ENCODE measurements around the gene SELENOW. TPM values are rescaled to one million over a fixed set of nuclear protein-coding genes. Genes with fewer than 3 reads are reported as not detected.
"Not testable (repeated sequence)": the region's sequence is repeated elsewhere in the genome, so short reads cannot be mapped to it uniquely, and the experiment has no call there.

The SELENOW gene
- total and polyA plus RNA-seq, 2 donors (not counting 3 experiments of a cell fraction or from before 2014, with no cell fraction given), result 316 to 613 TPM

- Histone ChIP-seq H3K27ac (ENCODE audit: insufficient read depth, low read depth, low read length) (peak overlapping the region; percentile 34), H3K9me3 (replicated peaks; ENCODE audit: control insufficient read depth, insufficient read depth, low read length) (no peaks in the 10 kb centered on the region), H3K27me3 (ENCODE audit: control insufficient read depth in 2 of 2, insufficient read depth in 2 of 2, low read length in 2 of 2) (no peaks in the 10 kb centered on the region), H3K4me3 (replicated peaks in 1 of 3; ENCODE audit: insufficient read depth in 1 of 3, low read depth in 1 of 3, low read length in 3 of 3) (no peak overlapping the region), H4K20me1 (replicated peaks; ENCODE audit: control insufficient read depth, extremely low read depth, insufficient read depth, low read length) (no peaks in the 10 kb centered on the region), H2AFZ (ENCODE audit: low read depth, low read length) (no peak overlapping the region), H3K79me2 (ENCODE audit: control insufficient read depth, insufficient read depth, low read length) (peaks cover 29% of the 10 kb centered on the region), H3K9me1 (replicated peaks; ENCODE audit: control insufficient read depth, extremely low read depth, insufficient read depth, low read length) (no peaks in the 10 kb centered on the region), H3K36me3 (ENCODE audit: control insufficient read depth in 2 of 2, extremely low read depth in 1 of 2, insufficient read depth in 2 of 2, low read length in 2 of 2) (peaks cover 0 to 5% of the 10 kb centered on the region in 2 experiments), H3K9ac (replicated peaks; ENCODE audit: extremely low read depth, insufficient read depth, low read length) (no peak overlapping the region), H3K4me2 (ENCODE audit: insufficient read depth, low read length) (no peak overlapping the region), H3K4me1 (ENCODE audit: control insufficient read depth, extremely low read depth, insufficient read depth, low read length) (peaks cover 14% of the 10 kb centered on the region)
- no peak for FAIRE-seq
- TF ChIP-seq FOS (IDR thresholded peaks at IDR 0.05; ENCODE audit: borderline replicate concordance, insufficient read depth, low read length), result no peak
- no peak for TF ChIP-seq GATA2 (IDR thresholded peaks at IDR 0.05; ENCODE audit: insufficient read depth, insufficient read length, low read depth, low read length)
- no peak for TF ChIP-seq JUN (IDR thresholded peaks at IDR 0.05; ENCODE audit: borderline replicate concordance, insufficient read depth, insufficient read length, low read depth)
- no peak for TF ChIP-seq POLR2A (IDR thresholded peaks at IDR 0.05; ENCODE audit: low read depth, low read length)
- TF ChIP-seq CTCF (IDR thresholded peaks at IDR 0.05; ENCODE audit: extremely low read depth in 1 of 2, insufficient read depth in 1 of 2, low read depth in 1 of 2, low read length in 2 of 2), result no peak
- TF ChIP-seq EZH2 (IDR thresholded peaks at IDR 0.05; ENCODE audit: borderline replicate concordance, low read depth, low read length, severe bottlenecking), result no peak
- no peak for TF ChIP-seq MAX (IDR thresholded peaks at IDR 0.05; ENCODE audit: insufficient read depth, insufficient read length)
- TF ChIP-seq MYC (IDR thresholded peaks at IDR 0.05; ENCODE audit: low read depth, low read length), result no peak
- no peak for TF ChIP-seq POLR2AphosphoS5 (IDR thresholded peaks at IDR 0.05; ENCODE audit: insufficient read depth, low read depth, low read length)
- CTCF ChIA-PET, result interaction anchor here (2.1 kb wide), 1 partner anchor 11 kb away, joined by 13 read pairs; no protein-coding TSS in a partner anchor
- dilution Hi-C loops (cut with MboI; ENCODE audit: extremely low pct_ligation_motif_present, low sequenced_read_pairs), result no loop called here
- BruUV-seq (replicated peaks), result no TSS peak
- intact Hi-C loops (cut with micrococcal nuclease), result no loop called here
- DNase-seq (ENCODE audit: low read depth, low spot score), result peak; percentile 91
- POLR2A ChIA-PET, result no interaction called here
These were observed 1.9 kb upstream of the SELENOW start for GRCh38 chr19:47776568-47776967.

GRCh38 chr19:47777245-47778048, 1.1 kb upstream of the SELENOW start:
- Histone ChIP-seq H3K79me2 (ENCODE audit: control insufficient read depth, insufficient read depth, low read length) (peaks cover 30% of the 10 kb centered on the region), H3K9ac (replicated peaks; ENCODE audit: extremely low read depth, insufficient read depth, low read length) (peak overlapping the region; percentile 93), H3K4me3 (replicated peaks in 1 of 3; ENCODE audit: insufficient read depth in 1 of 3, low read depth in 1 of 3, low read length in 3 of 3) (peak overlapping the region; percentile 85 to 93 (median 89)), H3K36me3 (ENCODE audit: control insufficient read depth in 2 of 2, extremely low read depth in 1 of 2, insufficient read depth in 2 of 2, low read length in 2 of 2) (peaks cover 0 to 13% of the 10 kb centered on the region in 2 experiments), H3K4me1 (ENCODE audit: control insufficient read depth, extremely low read depth, insufficient read depth, low read length) (peaks cover 14% of the 10 kb centered on the region), H3K27ac (ENCODE audit: insufficient read depth, low read depth, low read length) (peak overlapping the region; percentile 34), H3K4me2 (ENCODE audit: insufficient read depth, low read length) (peak overlapping the region; percentile 45), H2AFZ (ENCODE audit: low read depth, low read length) (peak overlapping the region; percentile 96)
- H4K20me1 ChIP-seq (replicated peaks; ENCODE audit: control insufficient read depth, extremely low read depth, insufficient read depth, low read length); H3K9me3 ChIP-seq (replicated peaks; ENCODE audit: control insufficient read depth, insufficient read depth, low read length); DNase-seq (ENCODE audit: low read depth, low spot score); H3K27me3 ChIP-seq (ENCODE audit: control insufficient read depth in 2 of 2, insufficient read depth in 2 of 2, low read length in 2 of 2); POLR2A ChIA-PET; dilution Hi-C loops (cut with MboI; ENCODE audit: extremely low pct_ligation_motif_present, low sequenced_read_pairs); H3K9me1 ChIP-seq (replicated peaks; ENCODE audit: control insufficient read depth, extremely low read depth, insufficient read depth, low read length); FAIRE-seq: not testable (repeated sequence)
- TSS peak; percentile 59 for BruUV-seq (replicated peaks)
- CTCF ChIA-PET, result interaction anchor here (0.6 to 1.0 kb wide), 3 partner anchors 12 to 64 kb away, joined by 3 to 6 read pairs (median 5); partner anchors contain the start of gene EHD2
- intact Hi-C loops (cut with micrococcal nuclease), result loop anchor here (1.0 kb wide), 1 partner anchor 11 kb away; no protein-coding TSS in a partner anchor

Measured in endothelial cell of umbilical vein (primary cell).